HG03571 (cell line): Measurements from ENCODE around the gene RAP1GAP2.

Source experiments
- ATAC-seq: cut with Tn5 transposase; IDR thresholded peaks from one replicate; pipeline ENCODE4 v1.9.1; 2021; ENCODE audit not compliant: unreplicated experiment

The RAP1GAP2 gene

GRCh38 chr17:2906901-2907300 lies 110.7 kb downstream of the RAP1GAP2 start:
- ATAC-seq, result no peak

GRCh38 chr17:2909175-2909845 lies 113.1 kb downstream of the RAP1GAP2 start:
- ATAC-seq, result no peak

- ATAC-seq, result no peak
These were observed 113.6 kb downstream of the RAP1GAP2 start for GRCh38 chr17:2909846-2910234.

- no peak for ATAC-seq
These were observed 115.0 kb downstream of the RAP1GAP2 start for GRCh38 chr17:2911035-2911754.

GRCh38 chr17:2911755-2912111 lies 115.5 kb downstream of the RAP1GAP2 start:
- no peak for ATAC-seq

GRCh38 chr17:2912754-2913153 lies 116.5 kb downstream of the RAP1GAP2 start:
- no peak for ATAC-seq

GRCh38 chr17:2916461-2916860 lies 120.2 kb downstream of the RAP1GAP2 start:
- ATAC-seq, result no peak

- ATAC-seq, result no peak
These were observed 125.2 kb downstream of the RAP1GAP2 start for GRCh38 chr17:2921443-2921842.

GRCh38 chr17:2924211-2924610 lies 128.0 kb downstream of the RAP1GAP2 start:
- ATAC-seq, result no peak

GRCh38 chr17:2925011-2925410 lies 128.8 kb downstream of the RAP1GAP2 start:
- ATAC-seq, result no peak

GRCh38 chr17:2926019-2926650 lies 129.9 kb downstream of the RAP1GAP2 start:
- ATAC-seq, result no peak

GRCh38 chr17:2928294-2928890 lies 132.2 kb downstream of the RAP1GAP2 start:
- ATAC-seq, result no peak

- no peak for ATAC-seq
These were observed 133.8 kb downstream of the RAP1GAP2 start for GRCh38 chr17:2929881-2930533.

GRCh38 chr17:2931876-2932275 lies 135.6 kb downstream of the RAP1GAP2 start:
- no peak for ATAC-seq

GRCh38 chr17:2932946-2933345 lies 136.7 kb downstream of the RAP1GAP2 start:
- ATAC-seq, result no peak

- ATAC-seq, result no peak
These were observed 137.4 kb downstream of the RAP1GAP2 start for GRCh38 chr17:2933606-2934005.

- no peak for ATAC-seq
These were observed 139.4 kb downstream of the RAP1GAP2 start for GRCh38 chr17:2935632-2936031.

- ATAC-seq, result no peak
These were observed 140.1 kb downstream of the RAP1GAP2 start for GRCh38 chr17:2936351-2936750.

GRCh38 chr17:2936771-2937321 lies 140.6 kb downstream of the RAP1GAP2 start:
- no peak for ATAC-seq

- ATAC-seq, result no peak
These were observed 141.2 kb downstream of the RAP1GAP2 start for GRCh38 chr17:2937331-2938003.
